Measurements from ENCODE around the gene PASD1.
"Not testable (repeated sequence)": the region's sequence is repeated elsewhere in the genome, so short reads cannot be mapped to it uniquely, and the experiment has no call there.

PASD1 gene

DNA sequence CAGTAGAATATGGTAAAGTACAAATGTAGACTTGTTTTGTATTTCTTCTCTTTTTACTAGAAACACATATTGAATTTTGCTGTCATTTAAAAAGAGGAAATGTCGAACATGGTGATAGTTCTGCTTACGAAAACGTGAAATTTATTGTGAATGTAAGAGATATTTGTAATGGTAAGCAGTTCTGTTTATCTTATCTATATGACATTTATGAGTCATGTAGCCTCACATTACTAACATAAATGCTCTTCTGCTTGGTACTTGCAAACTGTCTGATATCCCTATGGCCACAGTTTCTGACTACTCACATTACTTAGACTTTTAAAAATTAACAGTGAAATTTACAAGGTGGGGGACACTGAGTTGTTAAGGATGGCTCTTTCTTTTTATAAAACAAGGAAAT lies 57.9 kb downstream of the PASD1 start:
- DNase-seq (ENCODE audit: low spot score): no peak

DNA sequence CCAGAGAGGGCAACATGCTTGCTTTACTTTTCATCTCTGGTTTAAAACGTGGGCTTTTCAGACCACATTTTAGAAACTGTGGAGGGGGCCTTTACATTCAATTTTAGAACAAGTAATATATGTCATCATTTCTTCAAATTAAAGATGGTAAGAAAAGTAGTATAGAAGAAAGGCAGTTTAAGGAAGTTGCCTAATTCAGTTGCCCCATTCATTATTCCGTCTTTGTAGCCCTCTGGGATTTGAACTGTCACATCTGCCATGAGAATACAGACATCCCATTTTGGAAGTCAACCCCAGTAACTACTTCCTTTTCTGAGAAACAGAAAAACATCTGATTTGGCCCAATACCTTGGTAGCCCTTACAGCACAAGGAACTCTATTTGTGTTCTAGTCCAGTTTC lies 61.2 kb downstream of the PASD1 start:
- DNase-seq (ENCODE audit: low spot score): no peak

DNA sequence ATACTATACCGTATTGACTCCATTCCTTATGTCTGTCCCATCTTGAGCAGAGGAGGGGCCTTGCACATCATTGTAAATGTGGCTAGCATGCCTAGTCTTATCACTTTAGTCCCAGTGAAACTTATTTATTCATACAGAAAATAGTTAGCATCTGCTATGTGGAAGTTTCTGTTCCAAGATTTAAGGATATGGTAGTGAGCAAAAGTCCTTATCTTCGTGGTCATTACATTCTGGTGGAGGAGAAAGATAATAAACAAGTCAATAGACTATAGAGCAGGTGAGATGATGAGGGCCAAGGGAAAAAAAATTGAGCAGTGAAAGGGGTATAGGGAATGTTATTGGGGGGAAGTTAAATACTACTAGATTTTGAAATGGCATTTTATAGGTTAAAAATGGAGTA lies 68.3 kb downstream of the PASD1 start:
- DNase-seq (ENCODE audit: low spot score): no peak

DNA sequence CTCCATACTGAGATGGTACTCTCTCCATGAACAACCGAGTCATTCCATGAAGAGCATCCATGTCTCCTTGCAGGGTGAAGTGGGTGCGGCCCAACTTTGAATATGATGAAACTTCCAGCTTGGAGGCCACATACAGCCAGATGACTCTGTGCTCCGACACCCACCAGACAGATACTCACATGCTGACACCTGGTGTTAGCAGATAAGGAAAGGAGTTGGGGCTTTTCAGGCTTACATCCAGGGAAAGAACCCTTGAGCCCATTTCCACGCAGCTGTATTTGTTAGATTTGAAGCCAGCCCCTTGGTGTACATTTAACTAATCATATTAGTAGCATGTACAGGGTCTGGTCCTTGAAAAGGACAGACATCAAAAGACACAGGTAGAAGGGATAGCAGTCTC lies 69.7 kb downstream of the PASD1 start:
- DNase-seq (ENCODE audit: low spot score): no peak

DNA sequence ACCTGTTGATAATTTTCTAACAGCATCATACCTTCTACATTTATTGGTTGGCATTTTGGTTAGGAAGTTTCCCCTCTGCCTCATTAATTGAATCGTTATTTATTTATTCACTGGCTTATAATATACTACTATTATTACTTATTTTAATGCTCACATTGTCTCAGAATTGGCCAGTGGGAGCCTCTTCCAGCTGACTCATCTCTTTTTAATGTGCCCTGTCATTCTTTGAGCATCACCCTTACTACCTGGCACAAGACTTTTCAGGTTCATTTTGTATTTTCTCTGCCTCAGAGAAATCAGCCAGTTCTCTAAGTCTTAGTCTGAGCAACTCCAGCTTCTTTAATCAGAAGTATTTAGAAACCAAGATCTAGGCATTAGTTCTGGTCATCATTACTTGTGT lies 71.5 kb downstream of the PASD1 start:
- no peak for DNase-seq (ENCODE audit: low spot score)

DNA sequence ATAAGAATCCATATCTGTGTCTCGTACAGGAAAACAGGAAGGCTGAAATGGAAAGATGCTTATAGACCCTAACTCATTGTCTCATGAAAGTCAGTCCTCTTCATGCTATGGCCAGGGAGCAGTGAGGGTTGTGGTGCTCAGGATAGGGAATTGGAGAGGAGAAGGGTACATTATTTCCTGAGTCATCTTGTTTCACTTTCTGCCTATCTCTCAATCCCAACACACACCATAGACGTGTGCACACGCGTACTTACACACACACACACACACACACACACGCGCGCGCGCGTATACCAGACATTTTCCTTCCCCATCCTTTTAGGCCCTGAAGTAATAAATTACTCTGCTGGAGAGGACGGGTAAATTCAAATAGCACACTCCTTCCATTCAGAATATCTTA lies 78.1 kb downstream of the PASD1 start:
- no peak for DNase-seq (ENCODE audit: low spot score)

DNA sequence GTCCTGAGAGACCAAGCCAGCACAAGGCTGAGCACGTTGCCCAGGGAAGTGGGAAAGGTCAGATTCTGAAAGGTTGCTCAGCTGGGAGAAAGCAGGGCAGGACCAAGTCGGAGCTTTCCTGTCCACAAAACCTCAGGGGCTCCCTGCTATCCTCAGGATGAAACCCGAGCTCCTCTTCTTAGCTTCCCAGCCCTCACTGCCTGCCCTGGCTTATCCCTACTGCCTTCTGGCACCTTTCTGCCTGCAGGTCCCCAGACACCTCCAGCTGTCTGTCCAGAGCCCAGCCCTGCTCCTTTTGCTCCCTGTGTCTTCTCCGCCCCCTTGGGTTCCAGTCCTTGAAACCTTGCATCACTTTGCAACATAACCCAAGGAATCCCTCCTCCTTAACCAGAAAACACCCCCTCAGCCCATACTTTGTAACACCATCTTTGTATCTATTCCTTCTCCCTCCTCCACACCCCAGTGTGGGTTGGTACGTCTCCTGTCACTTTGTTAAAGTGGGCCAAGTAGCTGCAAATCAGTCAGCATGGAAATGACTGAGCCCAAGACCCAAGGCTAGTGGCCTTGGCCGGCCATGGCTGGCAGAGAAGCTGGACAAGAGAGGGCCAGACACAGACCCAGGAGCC lies 111.8 kb downstream of the PASD1 start:
- no peak for DNase-seq (ENCODE audit: low spot score)

DNA sequence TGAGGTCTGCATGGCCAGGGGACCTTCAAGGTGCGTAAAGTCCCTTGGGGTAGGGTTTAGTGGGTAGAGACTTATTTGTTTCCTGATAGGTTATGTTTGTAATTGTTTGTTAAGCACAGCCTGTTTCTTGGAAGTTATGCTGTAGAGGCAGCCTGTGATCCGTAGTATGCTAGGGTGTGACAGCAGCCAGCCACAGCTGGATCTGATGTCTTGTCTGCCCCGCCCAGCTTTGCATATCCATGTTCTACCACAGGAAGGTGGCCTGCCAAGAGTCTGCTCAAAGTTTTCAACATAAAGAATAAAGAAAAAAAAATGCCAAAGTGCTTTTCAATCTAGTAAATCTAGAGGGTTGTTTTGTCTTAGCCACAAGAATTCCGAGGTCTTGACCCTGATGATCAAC lies 112.7 kb downstream of the PASD1 start:
- no peak for DNase-seq (ENCODE audit: low spot score)

DNA sequence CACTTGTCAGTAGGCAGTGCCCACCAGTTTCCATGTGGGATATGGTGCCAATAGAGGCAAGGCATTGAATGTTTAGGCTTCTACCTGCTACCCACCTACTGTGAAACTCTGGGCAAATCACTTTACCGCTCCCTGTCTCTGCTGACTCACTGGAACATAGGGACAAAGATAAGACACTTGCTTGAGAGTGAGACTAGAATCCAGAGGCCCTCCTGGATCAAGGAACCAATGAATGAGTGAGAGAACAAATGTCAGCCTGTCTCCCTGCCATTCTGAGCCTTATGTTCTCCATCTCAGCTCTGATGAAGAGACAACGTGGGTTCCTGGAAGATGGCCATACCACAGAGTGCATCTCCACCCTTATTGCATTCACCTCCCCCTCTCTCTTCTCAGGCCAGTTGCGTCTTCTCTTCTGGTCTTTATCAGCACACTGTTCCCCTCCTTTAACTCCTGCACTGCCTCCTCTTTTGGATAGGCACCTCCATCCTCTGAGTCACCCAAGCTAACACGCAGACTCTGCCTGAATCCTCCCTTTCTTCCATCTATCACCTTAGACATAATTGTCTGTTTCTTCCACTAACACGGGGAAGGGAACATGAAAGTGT lies 116.4 kb downstream of the PASD1 start:
- no peak for DNase-seq (ENCODE audit: low spot score)

DNA sequence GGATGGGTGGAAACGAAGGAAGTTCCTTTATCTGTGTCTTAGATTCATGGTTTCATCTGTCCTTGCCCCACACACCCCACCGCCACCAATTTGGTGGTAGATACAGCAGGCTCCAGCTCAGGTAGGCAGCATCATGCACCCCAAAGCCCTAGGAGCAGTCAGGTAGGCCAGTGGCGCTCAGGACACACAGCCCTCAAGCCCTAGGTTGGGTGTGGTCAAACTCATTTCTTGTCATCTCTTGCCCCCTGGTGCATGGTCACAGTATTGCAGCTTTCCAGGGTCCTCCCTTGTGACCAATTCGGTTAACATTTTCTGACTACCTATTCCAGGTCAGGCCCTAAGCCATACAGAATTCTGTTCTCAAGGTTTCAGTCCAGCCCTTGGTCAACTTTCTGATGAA lies 117.3 kb downstream of the PASD1 start:
- peak; percentile 19 for DNase-seq (ENCODE audit: low spot score)

DNA sequence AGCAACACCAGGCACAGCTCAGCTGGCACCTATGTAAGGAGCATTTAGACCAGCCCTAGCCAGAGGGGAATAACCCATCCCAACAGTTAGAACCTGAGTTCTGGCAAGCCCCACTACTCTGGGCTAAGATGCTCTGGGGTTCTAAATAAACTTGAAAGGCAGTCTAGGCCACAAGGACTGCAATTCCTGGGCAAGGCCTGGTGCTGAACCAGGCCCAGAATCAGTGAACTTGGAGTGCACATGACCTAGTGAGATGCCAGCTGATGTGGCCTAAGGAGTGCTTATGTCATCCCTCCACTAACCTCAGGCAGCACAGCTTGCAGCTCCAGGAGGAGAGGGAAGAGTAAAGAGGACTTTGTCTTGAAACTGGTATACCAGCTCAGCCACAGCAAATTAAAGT lies 124.2 kb downstream of the PASD1 start:
- no peak for DNase-seq (ENCODE audit: low spot score)

DNA sequence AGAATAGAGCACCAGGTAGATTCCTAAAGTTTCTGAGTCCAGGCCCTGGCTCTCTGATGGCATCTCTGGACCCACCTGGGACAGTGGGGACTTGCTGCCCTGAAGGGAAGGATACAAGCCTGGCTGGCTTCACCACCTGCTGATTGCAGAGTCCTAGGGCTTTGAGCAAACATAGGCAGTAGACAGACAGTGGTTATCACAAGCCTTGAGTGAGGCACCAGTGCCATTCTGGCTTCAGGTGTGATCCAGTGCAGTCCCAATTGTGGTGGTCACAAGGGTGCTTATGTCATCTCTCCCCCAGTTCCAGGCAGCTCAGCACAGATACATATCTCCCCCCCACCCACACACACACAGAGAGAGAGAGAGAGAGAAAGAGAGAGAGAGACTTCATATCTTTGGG lies 125.2 kb downstream of the PASD1 start:
- DNase-seq (ENCODE audit: low spot score): no peak

DNA sequence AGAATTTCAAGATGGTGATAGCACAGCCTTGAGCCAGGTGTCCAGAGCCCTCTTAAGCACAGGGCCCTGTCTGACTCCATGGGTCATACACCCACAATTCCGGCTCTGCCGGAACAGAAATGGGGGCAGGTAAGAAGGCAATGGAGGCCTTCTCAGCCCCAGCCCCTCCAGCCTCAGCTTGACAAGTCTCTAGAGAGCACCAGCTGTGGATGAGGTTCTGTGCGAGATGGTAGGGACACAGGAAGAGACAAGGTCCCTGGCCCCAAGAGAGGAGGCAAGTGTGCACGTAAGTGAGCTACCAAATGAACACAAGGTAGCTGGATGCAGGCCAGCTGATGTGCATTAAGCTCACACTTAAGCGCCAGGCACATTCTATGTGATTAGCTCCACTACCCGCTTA lies 129.3 kb downstream of the PASD1 start:
- no peak for DNase-seq (ENCODE audit: low spot score)

DNA sequence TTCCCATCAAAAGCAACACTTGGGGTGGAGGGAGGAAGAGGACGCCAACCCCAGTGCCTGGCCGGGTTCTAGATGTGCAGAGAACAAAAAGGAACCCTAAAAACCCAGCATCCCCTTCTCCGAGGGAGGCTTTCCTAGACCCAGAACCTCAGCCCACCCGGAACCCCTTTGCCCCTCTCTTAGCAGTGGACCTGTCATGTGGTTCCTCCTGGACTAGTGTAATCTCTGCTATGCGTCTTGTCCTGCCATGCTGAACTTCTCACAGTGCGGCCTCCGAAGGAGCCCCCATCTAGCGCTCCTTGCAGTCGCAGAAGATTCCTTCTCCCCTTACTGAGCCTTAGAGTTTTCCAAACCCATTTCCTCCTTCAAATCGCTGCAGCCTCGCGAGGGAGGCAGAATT lies 130.6 kb downstream of the PASD1 start:
- DNase-seq (ENCODE audit: low spot score): no peak

DNA sequence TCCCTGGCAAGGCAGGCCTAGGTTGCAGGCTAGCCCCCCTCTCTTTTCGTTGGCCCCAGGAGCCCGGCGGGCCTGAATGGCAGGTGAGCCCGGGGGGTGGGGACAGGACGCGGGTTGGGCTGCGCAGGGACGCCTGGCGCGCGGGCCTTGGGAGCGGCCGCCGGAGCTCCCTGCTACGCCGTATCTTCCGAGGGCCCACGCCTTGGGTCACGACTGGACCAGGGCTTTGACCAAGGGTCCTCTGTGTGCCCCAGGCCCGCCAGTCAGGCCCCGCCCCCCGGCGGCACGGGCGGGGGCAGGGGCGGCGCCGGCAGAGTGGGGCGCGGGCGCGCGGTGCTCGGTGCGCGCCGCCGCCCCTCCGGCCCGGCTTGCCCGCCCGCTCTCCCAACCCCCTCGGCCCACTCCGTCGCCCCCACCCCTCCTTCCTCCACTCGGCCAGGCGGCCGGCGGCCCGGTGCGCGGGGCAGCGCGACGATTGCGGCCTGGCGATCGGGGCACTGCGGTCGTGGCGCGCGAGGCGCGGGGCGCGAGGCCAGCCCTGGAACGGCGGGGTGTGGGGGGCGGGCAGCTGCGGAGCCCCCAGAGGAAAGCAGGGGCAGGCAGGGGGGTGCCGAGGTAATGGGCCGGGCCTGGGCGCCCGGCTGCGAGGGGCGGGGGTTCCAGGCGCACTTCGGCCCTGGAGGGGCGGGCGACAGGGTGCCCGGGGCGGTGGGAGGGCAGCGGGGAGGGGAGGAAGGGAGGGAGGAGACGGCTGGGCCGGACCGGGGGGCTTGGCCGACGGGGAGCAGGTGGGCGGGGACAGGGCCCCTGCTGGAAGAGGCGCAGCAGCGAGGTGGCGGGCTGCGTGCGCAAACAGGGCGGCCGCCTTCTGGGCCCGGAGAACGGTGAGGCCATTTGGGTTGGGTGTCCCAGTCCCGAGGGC lies 131.4 kb downstream of the PASD1 start, which contains the start of gene PRRG3:
TSS of gene PRRG3 (plus strand) at position 798 of the 922 bp plus-strand sequence. CDS start 3,357 bp downstream, outside the sequence.
- DNase-seq (ENCODE audit: low spot score): no peak

DNA sequence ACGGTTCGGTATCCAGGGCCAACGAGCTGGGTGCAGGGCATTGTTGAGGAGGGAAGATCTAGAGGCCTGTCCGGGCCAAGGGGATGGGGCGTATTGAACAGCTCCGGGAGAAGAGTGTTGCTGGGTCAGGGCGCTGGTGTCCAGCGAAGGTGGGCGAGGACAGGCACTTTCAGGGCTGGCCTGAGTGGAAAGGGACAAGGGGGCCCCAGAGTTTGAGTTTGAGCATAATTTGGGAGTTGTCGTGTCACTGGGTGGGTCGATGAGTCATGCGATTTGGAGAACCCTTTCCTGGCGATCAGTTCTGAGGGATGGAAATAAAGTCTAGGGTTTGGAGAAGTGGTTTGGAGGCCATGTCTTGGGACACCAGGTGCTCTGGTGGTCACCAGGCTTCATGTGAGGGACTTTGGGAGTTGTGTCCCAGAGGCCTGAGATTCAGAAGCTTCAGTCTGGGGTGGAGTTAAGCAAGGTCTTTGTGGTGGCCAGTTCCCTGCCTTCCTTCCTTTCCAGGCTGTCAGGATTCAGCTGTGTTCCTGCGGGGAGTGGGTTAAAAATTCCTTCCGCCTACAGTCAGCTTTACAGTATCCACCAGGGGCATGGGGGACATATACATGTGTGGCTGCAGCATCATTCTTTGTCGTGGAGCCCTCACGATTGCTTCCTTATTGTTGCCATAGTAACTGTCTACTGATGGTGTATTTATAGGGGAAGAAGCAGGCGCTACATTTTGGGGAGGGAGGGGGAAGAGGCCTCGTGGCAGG lies 132.3 kb downstream of the PASD1 start:
- DNase-seq (ENCODE audit: low spot score): no peak

DNA sequence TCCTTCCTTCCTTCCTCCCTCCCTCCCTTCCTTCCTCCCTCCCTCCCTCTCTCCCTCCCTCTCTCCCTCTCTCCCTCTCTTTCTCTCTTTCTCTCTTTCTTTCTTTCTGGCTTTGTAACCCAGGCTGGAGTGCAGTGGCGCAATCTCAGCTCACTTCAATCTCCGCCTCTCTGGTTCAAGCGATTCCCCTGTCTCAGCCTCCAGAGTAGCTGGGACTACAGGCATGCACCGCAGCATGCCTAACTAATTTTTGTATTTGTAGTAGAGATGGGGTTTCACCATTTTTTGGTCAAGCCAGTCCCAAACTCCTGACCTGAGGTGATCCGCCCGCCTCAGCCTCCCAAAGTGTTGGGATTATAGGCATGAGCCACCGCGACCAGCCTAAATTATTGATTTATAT lies 133.6 kb downstream of the PASD1 start:
- not testable (repeated sequence) for DNase-seq (ENCODE audit: low spot score)

DNA sequence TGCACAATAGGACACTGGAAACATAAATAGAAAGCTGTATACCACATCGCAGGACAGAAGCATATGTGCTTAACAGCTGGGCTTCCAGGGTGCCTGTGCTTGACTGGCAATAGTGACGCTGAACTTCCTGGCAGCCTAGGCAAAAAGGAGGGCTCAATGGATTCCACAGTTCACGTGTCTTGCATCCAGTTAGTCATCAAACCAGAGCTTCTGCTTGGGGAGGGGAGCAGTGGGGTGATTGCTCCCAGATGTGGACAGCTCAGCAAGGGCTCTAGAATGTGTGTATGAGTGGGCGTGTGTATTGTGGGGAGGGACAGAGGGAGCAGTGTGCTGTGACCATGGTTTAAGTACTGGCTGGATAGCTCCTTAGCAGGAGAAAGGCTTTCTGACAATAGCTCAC lies 134.0 kb downstream of the PASD1 start:
- DNase-seq (ENCODE audit: low spot score): no peak

DNA sequence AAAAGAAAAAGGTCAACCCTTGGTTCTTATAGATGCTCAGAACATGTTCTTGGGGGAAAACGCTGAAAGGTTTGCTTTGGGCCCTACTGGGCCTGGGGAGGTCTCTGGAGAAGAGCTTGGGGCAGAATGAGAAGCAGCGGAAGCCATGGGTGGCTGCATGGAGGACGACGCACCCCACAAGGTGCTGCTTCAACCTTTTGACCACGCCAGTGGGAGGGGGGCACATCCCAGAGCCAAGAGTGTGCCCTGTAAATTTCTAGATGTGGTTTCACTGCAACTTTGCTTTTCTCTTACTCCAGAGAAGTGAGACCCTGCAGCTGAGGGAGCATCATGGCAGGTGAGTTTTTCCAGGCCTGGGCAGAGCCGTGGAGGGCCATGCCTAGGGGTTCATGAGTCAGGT lies 135.0 kb downstream of the PASD1 start:
- no peak for DNase-seq (ENCODE audit: low spot score)

DNA sequence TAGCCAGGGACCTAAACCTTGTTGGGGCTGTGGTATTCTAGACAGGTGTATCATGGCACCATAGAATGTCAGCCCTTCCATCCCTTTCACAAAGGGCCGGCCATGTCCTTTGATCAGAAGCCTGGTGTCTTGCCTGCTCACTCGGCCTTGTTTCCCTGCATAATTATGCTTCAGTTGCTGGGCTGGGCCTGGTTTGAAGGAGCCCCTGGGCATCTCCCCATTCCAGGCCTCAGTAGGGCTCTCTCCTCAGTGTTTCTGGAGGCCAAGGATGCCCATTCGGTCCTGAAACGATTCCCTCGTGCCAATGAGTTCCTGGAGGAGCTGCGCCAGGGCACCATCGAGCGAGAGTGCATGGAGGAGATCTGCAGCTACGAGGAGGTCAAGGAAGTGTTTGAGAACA lies 136.3 kb downstream of the PASD1 start:
- DNase-seq (ENCODE audit: low spot score): no peak

DNA sequence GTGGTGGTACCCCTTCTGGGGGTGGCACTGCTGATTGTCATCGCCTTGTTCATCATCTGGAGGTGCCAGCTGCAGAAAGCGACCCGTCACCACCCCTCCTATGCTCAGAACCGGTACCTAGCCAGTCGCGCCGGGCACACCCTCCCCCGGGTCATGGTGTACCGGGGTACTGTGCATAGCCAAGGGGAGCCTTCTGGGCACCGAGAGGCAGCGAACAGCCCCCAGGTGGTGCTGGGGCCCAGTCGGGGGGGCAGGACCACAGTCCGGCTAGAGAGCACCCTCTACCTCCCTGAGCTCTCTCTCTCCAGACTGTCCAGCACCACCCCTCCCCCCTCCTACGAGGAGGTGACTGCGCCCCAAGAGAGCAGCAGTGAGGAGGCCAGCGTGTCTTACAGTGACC lies 137.1 kb downstream of the PASD1 start:
- no peak for DNase-seq (ENCODE audit: low spot score)

DNA sequence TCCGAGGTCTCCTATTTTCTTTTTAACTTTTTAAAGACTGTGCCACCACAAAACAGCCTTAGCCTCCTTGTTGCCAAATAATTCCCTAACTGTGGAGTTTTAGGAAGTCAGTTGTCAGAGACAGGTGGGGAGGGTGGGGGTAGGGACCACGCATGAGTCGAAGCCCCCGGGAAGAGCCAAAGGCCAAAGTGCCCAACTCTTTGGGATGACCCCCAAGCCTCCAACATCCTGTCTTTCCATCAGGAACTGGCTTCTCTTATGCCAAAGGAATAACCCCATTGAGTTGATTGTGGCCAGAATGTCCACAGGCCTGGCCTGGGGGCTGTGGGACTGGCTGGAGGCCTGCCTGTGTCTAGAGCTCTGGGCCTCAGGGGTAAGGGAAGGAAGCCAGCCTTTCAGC lies 137.6 kb downstream of the PASD1 start:
- DNase-seq (ENCODE audit: low spot score): no peak

All from cerebellar cortex (tissue), 1 donor.